GM21423 (cell line): ENCODE data around the gene RAD54L2.
"Not testable (repeated sequence)": the region's sequence is repeated elsewhere in the genome, so short reads cannot be mapped to it uniquely, and the experiment has no call there.

Experiments
- ATAC-seq: cut with Tn5 transposase; IDR thresholded peaks from one replicate; pipeline ENCODE4 v1.9.1; 2021; ENCODE audit warnings: mild to moderate bottlenecking, moderate library complexity; ENCODE audit not compliant: unreplicated experiment

RAD54L2 gene, protein sequence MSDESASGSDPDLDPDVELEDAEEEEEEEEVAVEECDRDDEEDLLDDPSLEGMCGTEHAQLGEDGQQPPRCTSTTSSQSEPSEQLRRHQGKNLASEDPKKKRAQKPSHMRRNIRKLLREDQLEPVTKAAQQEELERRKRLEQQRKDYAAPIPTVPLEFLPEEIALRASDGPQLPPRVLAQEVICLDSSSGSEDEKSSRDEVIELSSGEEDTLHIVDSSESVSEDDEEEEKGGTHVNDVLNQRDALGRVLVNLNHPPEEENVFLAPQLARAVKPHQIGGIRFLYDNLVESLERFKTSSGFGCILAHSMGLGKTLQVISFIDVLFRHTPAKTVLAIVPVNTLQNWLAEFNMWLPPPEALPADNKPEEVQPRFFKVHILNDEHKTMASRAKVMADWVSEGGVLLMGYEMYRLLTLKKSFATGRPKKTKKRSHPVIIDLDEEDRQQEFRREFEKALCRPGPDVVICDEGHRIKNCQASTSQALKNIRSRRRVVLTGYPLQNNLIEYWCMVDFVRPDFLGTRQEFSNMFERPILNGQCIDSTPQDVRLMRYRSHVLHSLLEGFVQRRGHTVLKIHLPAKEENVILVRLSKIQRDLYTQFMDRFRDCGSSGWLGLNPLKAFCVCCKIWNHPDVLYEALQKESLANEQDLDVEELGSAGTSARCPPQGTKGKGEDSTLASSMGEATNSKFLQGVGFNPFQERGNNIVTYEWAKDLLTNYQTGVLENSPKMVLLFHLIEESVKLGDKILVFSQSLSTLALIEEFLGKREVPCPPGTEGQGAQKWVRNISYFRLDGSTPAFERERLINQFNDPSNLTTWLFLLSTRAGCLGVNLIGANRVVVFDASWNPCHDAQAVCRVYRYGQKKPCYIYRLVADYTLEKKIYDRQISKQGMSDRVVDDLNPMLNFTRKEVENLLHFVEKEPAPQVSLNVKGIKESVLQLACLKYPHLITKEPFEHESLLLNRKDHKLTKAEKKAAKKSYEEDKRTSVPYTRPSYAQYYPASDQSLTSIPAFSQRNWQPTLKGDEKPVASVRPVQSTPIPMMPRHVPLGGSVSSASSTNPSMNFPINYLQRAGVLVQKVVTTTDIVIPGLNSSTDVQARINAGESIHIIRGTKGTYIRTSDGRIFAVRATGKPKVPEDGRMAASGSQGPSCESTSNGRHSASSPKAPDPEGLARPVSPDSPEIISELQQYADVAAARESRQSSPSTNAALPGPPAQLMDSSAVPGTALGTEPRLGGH (N-terminal part only)

DNA sequence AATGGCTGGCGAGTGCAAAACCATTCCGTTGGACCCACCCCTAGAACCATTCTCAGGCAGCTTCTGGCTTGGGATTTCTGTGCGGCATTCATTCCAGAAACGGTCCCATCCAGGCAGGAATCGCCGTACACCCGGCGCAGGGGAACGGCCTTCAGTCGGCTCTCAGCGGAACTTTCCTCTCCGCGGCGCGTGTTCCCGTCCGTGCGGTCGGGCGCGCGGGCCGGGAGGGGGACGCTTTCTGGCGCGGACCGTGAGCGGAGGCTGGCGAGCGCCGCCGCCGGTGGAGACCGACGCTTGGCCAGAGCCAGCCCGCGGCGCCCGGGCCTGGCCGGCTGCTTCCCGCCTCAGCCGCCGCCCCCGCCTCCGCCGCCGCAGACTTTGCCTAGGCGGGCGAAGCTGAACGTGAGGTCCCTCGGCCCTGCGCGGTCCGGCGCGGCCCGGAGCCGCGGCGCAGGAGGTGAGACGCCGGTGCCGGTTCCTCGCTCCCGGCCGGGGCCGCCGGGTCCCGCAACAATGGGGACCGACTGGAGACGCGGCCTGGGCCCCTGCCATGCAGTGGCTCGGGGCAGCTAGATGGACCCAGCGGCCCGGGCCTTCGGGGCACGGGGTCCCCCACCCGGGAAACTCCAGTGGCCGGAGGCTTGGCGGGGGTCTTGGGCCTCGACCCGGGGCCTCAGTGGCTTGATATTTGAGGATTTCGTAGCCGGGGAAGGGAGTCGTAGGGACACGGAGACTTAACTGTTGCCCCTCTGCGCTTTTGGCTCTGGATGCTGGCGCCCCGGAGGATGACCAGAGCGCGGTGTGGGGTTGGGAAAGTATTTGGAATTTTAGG lies at the start of gene RAD54L2:
Gene RAD54L2 (plus strand): TSS at position 261 of the 832 bp plus-strand sequence. CDS start 51,702 bp downstream, outside the sequence.
- peak; percentile 79 for ATAC-seq

DNA sequence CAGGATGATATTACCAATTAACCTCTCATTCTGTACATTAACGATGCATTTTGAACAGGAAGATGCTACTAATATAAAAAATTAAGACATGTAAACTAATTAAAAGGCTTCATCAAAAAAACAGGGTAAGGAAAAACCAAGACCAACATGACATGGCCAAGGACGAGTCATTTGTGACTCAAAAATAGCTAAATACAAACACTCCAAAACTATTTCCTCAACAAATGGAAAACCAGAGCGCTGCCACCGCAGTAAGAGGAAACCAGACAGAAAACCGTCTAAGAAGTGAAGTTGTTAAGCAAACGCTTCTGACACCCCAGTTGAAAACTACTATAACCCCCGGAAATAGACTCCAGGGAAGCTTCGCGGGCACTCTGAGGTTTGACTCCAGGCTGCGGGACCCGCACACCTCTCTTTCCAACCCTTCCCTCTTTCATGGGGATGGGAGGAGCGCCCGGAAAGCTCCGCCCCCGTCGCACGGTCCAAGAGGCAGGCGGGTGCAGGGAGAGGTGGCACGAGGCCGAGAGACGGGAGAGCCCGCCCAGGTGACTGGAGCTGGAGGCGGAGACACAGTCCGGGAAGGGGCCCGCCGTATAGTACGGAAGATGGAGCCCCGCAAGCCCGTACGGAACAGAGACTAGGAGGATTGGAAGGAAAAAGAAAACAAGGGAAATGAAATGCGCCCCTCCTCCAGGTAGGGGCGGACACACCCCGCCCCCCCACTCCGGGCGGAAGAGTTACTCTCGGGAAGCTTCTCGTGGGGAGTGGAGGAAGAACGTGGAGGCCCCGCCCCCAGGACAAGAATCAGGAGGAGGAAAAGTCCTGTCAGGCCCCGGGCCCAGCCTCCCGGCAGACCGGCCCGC lies 39.4 kb upstream of the RAD54L2 start:
- peak; percentile 57 for ATAC-seq

DNA sequence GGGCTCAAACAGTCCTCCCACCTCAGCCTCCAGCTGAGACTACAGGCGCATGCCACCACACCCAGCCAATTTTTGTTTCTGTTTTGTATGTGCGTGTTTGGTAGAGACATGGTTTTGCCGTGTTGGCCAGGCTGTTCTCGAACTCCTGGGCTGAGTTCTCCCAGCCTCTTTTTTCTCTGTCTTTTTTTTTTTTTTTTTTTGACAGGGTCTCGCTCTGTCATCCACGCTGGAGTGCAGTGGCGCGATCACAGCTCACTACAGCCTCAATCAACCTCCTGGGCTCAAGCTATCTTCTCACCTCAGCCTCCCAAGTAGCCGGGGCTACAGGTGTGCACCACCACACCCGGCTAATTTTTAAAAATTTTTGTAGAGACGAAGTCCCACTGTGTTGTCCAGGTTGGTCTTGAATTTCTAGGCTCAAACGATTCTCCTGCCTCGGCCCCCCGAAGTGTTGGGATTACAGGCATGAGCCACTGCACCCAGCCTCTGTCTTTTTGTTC lies 37.8 kb upstream of the RAD54L2 start:
- ATAC-seq: no peak

DNA sequence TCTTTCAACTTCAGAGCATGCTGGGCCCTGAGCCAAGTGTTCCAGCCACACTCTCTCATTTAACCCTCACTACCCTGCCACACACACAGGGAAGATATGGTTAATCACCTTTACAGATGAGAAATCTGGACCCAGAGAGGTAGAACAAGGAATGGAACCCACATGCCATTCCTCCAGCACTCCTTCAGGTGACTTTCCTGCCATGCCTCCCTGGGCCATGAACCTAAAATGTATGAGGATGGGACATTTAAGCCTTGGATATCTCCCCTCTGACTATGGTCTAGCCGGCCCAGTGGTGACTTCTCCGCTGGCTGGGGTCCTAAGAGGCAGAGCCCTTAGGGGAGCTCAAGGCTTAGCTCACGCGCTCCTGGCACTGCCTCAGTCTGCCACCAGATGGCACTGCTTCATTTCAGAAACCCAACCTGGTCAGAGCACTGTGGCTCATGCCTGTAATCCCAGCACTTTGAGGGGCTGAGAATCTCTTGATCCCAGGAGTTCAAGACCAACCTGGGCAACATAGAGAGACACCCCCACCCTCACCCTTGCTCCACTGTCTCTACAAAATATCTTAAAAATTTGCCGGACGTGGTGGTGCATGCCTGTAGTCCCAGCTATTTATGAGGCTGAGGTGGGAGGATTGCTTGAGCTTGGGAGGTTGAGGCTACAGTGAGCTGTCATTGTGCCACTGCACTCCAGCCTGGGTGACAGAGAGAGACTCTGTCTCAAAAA lies 36.5 kb upstream of the RAD54L2 start:
- ATAC-seq: no peak

DNA sequence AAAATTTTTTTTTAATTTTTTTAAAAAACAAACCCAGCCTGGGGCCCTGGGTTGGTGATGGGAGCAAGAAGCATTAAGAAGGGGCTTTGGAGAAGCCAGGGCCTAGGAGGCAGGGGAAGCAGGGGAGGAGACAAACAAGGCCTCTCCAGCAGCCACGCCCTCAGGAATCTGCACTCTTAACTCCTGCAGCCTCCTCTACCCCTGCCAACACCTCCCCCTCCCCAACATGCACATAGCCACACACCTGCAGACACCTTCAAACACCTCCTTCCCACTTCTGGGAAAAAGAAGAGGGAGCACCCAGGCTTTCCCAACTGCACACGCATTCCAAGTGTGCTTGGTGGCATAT lies 36.0 kb upstream of the RAD54L2 start:
- no peak for ATAC-seq

DNA sequence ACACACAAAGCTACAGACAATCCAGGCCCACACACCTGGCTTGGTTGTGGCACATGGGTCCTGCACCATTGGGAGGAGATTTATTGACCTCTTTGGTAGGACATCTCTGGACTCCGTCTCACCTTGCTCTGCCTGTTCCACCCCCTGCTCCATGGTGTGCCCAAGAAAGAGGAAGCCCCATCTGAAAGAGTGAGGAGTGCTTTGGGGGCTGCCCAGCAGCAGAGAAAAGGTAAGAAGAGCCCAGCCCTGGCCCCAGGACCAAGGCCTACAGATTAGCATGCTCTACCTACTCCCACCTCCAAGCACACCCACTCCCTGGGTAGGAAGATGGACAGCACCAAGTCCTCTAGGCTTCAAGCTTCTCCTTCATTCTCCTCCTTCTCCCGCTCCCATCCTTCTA lies 35.5 kb upstream of the RAD54L2 start:
- ATAC-seq: no peak

DNA sequence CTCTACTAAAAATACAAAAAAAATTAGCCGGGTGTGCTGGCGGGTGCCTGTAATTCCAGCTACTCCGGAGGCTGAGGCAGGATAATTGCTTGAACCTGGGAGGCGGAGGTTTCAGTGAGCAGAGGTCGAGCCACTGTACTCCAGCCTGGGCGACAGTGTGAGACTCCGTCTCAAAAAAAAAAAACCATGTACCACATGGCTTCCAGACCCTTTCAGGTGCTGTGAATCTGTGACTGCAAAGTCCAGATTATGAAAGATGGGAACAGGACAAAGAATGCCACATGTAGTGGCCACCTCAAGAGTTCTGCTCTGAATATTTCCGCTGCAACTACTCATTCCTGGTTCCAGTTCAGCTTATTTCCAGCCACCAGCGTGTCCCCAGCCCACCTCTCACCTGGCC lies 30.3 kb upstream of the RAD54L2 start:
- no peak for ATAC-seq

DNA sequence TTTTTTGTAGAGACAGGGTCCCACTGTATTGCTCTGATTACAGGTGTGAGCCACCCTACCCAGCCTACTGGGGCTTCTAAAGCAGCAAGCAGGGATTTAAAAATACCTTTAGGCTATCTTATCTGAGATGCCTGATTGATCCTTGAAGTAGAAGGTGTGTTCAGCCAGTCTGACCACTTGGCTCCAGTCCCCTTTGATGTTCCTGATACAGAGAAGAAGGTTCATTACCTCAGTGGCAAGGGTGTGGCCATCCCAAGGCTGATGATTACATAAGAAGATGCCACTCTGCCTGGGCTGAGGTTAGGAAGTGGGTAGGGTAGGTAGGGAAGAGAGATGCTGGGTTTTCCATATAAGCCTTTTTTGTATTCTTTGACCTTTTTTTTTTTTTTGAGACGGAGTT lies 27.5 kb upstream of the RAD54L2 start:
- ATAC-seq: no peak

DNA sequence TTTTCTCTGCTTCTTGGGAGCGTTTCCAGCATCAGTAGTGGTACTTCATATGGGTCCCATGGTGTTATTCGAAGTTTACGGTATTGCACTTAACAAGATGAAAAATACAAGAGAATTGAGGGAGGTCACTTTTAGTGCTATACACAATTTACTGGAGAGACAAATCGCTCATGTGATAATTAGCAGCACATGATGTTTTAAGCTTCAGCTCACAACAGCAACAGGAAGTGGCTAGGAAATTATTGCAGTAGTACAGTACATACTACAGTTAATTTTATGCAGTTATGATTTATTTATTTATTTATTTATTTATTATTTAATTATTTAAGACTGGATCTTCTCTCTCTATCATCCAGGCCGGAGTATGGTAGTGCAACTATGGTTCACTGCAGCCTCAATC lies 24.3 kb upstream of the RAD54L2 start:
- no peak for ATAC-seq

DNA sequence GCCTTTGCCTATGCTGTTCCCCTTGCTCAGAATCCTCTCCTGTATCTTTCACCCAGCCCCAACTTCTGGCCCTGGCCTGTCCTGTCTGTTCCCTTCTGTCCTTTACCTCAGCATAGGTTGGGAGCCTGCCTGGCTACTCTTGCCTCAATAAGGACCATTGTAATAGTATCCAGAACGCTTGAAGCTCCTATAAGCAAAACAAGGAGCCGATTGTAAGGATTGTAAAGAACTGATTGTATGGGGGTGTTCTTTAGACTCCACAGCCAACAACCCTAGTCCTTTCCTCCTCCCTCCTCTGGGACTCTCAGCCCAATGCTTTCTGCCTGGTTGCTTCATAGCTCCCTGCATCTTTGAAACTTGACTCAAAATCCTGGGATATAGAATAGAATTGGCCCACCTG lies 18.7 kb upstream of the RAD54L2 start:
- ATAC-seq: no peak

DNA sequence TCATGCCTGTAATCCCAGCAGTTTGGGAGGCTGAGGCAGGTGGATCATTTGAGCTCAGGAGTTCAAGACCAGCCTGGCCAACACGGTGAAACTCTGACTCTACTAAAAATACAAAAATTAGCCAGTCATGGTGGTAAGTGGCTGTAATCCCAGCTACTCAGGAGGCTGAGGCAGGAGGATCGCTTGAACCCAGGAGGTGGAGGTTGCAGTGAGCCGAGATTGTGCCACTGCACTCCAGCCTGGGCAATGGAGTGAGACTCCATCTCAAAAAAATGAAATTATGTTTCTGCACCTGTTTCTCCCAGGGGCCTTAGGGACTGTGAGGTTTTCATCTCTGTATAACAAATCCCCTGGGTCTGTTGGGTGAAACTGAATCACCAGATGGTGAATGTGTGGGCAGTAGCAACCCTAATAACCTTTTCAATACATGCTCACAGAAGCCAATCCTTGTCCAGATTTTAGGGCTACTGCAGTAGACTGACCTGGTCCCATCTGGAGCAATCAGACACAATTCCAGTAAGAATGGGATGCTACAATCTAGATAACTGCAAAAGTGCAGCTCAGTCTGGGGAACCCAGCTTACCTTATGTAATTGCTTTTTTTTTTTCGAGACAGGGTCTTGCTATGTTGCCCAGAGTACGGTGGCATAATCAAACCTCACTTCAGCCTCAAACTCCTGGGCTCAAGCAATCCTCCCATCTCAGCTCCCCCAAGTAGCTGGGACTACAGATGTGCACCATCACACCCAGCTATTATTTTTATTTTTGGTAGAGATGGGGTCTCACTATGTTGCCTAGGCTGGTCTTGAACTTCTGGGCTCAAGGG lies 17.4 kb upstream of the RAD54L2 start:
- ATAC-seq: peak; percentile 76

DNA sequence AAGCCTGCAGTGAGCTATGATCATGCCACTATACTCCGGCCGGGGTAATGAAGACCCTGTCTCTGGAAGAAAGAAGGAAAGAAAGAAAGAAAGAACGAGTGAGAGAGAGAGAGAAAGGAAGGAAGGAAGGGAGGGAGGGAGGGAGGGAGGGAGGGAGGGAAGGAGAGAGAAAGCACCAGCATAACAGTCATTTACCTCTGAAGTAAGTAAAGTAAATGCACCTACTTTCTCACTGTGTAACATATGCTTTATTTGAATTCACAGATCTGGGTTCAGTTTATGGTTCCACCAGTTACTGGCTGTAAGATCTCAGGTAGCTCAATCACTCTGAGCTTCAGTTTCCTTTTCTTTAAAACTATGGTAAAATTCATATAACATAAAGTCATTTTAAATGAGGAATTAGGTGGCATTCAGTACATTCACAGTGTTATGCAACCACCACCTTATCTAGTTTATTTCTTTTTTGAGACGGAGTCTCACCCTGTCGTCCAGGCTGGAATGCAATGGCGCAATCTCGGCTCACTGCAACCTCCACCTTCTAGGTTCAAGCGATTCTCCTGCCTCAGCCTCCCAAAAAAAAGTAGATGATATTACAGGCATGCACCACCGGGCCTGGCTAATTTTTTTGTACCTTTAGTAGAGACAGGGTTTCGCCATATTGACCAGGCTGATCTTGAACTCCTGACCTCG lies 16.1 kb upstream of the RAD54L2 start:
- ATAC-seq: no peak

DNA sequence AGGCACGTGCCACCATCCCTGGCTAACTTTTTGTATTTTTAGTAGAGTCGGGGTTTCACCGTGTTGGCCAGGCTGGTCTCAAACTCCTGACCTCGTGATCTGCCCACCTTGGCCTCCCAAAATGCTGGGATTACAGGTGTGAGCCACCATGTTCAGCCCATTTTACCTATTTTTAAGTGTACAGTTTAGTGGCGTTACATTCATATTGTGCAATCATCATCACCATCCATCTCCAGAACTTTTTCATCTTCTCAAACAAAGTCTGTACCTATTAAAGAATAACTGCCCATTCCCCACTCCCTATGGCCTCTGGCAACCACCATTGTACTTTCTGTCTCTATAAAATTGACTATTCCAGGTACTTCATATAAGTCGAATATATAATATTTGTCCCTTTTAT lies 13.6 kb upstream of the RAD54L2 start:
- ATAC-seq: not testable (repeated sequence)

DNA sequence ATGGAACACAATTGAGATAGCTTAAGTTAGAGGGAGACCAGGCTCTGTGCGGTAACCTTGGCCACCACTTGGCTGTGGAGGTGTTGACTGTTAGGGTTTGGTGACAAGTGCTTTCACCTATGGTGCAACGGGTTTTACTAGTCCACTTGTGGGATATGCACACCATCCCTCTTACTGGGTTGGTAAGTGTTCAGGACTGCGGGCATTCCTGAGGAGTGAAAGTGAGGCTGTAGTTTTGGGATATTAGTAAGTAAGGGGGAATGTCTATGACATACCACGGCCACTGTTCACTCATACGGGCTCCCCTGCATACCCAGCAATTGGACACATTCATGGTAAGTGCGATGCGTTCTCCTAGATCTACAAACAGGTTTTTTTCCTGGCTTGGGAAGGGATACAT lies 8.0 kb upstream of the RAD54L2 start:
- no peak for ATAC-seq

DNA sequence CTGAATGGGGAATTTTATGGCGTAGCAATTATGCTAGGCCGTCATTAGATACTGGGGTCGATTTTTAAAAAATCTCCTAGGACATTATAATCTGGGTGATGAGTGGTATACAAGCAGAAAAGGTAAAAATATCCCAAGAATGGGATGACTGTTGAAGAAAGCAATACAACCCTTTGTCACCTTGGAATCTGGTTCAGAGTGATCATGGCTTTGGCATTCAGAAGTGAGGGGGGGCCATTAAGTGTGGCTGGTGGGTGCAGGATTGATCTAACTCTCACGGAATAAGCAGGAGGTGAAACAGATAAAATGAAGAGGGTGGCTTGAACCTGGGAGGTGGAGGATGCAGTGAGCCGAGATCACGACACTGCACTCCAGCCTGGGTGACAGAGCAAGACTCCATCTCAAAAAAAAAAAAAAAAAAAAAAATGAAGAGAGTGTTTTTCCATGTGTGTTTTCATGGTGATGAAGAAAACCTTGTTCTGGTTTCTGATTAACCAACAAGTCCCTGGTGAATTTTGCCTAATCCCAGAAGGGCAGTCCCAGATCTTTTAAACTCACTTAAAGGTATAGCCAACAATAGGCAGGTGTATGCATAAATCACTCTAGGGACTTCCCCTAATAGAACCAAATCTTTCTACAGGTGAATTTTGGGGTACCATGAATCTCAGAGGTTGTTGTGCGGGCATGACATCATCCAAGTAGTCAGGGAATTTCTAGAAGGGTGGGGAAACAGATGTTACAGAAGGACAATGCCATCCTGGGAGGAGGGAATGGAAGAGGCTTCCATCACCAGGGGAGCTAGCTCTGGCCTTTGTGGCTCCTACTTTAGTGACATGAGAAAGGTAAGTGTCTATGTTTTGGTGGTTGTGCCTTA lies 3.1 kb upstream of the RAD54L2 start:
- ATAC-seq: no peak

DNA sequence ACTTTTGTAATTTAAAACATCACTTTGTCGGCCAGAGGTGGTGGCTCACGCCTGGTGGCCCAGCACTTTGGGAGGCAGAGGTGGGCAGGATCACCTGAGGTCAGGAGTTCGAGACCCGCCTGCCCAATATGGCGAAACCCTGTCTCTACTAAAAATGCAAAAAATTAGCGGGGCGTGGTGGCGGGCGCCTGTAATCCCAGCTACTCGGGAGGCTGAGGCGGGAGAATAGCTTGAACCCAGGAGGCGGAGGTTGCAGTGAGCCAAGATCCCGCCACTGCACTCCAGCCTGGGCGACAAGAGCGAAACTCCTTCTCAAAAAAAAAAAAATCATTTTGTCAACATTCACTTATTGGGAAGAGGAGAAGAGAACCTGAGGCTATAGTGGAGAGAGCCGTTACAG lies 888 bp upstream of the RAD54L2 start:
- not testable (repeated sequence) for ATAC-seq
